GM21381 (cell line): Measurements from ENCODE around the gene GPNMB.
"Not testable (repeated sequence)": the region's sequence is repeated elsewhere in the genome, so short reads cannot be mapped to it uniquely, and the experiment has no call there.

ENCODE experiments used
- ATAC-seq: cut with Tn5 transposase; IDR thresholded peaks from one replicate; pipeline ENCODE4 v1.9.1; 2021; ENCODE audit warnings: mild to moderate bottlenecking, moderate library complexity; ENCODE audit not compliant: unreplicated experiment

The GPNMB gene

GRCh38 chr7:23246555-23246954 lies at the start of gene GPNMB:
Gene GPNMB (plus strand): TSS chr7:23246775. CDS start chr7:23246858, 83 bp downstream.
- no peak for ATAC-seq

- not testable (repeated sequence) for ATAC-seq
These were observed 48.8 kb upstream of the GPNMB start for GRCh38 chr7:23197745-23198144.

- no peak for ATAC-seq
These were observed 46.2 kb upstream of the GPNMB start for GRCh38 chr7:23200331-23200730.

GRCh38 chr7:23204241-23204640 lies 42.3 kb upstream of the GPNMB start:
- no peak for ATAC-seq

- ATAC-seq = no peak
These were observed 41.0 kb upstream of the GPNMB start for GRCh38 chr7:23205577-23205908.

- no peak for ATAC-seq
These were observed 40.4 kb upstream of the GPNMB start for GRCh38 chr7:23205909-23206767.

- no peak for ATAC-seq
These were observed 39.6 kb upstream of the GPNMB start for GRCh38 chr7:23207021-23207420.

- no peak for ATAC-seq
These were observed 38.7 kb upstream of the GPNMB start for GRCh38 chr7:23207884-23208283.

GRCh38 chr7:23208316-23208715 lies 38.3 kb upstream of the GPNMB start:
- ATAC-seq = no peak

- no peak for ATAC-seq
These were observed 36.1 kb upstream of the GPNMB start for GRCh38 chr7:23210506-23210905.

- ATAC-seq = no peak
These were observed 35.0 kb upstream of the GPNMB start for GRCh38 chr7:23211589-23211988.

- no peak for ATAC-seq
These were observed 34.2 kb upstream of the GPNMB start for GRCh38 chr7:23212395-23212794.

- ATAC-seq = no peak
These were observed 33.7 kb upstream of the GPNMB start for GRCh38 chr7:23212841-23213240.

- no peak for ATAC-seq
These were observed 32.8 kb upstream of the GPNMB start for GRCh38 chr7:23213755-23214154.

- no peak for ATAC-seq
These were observed 32.2 kb upstream of the GPNMB start for GRCh38 chr7:23214423-23214822.

GRCh38 chr7:23214938-23215337 lies 31.6 kb upstream of the GPNMB start:
- no peak for ATAC-seq

GRCh38 chr7:23216021-23216420 lies 30.6 kb upstream of the GPNMB start:
- no peak for ATAC-seq

GRCh38 chr7:23218196-23218595 lies 28.4 kb upstream of the GPNMB start:
- no peak for ATAC-seq

- ATAC-seq = no peak
These were observed 25.8 kb upstream of the GPNMB start for GRCh38 chr7:23220690-23221305.

GRCh38 chr7:23222439-23223030 lies 24.0 kb upstream of the GPNMB start:
- ATAC-seq = no peak

- not testable (repeated sequence) for ATAC-seq
These were observed 22.2 kb upstream of the GPNMB start for GRCh38 chr7:23224364-23224763.

- ATAC-seq = no peak
These were observed 19.6 kb upstream of the GPNMB start for GRCh38 chr7:23226844-23227450.
